A673 (cell line): ENCODE measurements around the gene TGFBR1. TPM values are rescaled to one million over a fixed set of nuclear protein-coding genes. Genes with fewer than 3 reads are reported as not detected.

Experiments
- BruUV-seq: library from RNA; stranded (reverse); fragments of 400-500 nt; replicated peaks from 2 replicates; lab custom pipeline; 2021; lab: Mats Ljungman, UMichigan
- CTCF ChIA-PET: fragments of 300-600 bp; sonication (Branson Sonifier 250); formaldehyde crosslinking; loops from one replicate; lab custom pipeline; 2022; ENCODE audit warnings: antibody characterized with exemption; lab: Charles Lee
- POLR2A ChIA-PET: fragments of 300-600 bp; sonication (Branson Sonifier 250); formaldehyde crosslinking; loops from one replicate; lab custom pipeline; 2022; ENCODE audit warnings: antibody characterized with exemption; ENCODE audit not compliant: low non-redundant PET; lab: Charles Lee
- DNase-seq: peaks from one replicate; pipeline ENCODE4 v3.0.0-alpha.2; 2015; ENCODE audit warnings: low spot score
- H3K27ac ChIP-seq: fragments of 200-600 bp; sonication (generic); 2 replicates; pipeline ENCODE4 v1.5.1; 2016; ENCODE audit warnings: mixed run types, low read depth, mild to moderate bottlenecking, mixed read lengths, antibody characterized with exemption, low read length; ENCODE audit not compliant: poor library complexity, severe bottlenecking
- H3K27me3 ChIP-seq: fragments of 200-600 bp; sonication (generic); replicated peaks from 2 replicates; pipeline ENCODE4 v1.6.1; 2017; ENCODE audit warnings: mixed run types, low read depth, mild to moderate bottlenecking, mixed read lengths, antibody characterized with exemption, low read length; ENCODE audit not compliant: insufficient read depth, poor library complexity
- H3K36me3 ChIP-seq: fragments of 200-600 bp; sonication (generic); 2 replicates; pipeline ENCODE4 v1.6.1; 2016; ENCODE audit warnings: mixed run types, mild to moderate bottlenecking, mixed read lengths, antibody characterized with exemption, low read length; ENCODE audit not compliant: insufficient read depth, poor library complexity, severe bottlenecking
- H3K4me1 ChIP-seq: fragments of 200-600 bp; sonication (generic); 2 replicates; pipeline ENCODE4 v1.6.1; 2017; ENCODE audit warnings: mixed run types, mild to moderate bottlenecking, mixed read lengths, antibody characterized with exemption, low read length; ENCODE audit not compliant: insufficient read depth, poor library complexity, severe bottlenecking
- H3K4me3 ChIP-seq: fragments of 200-600 bp; sonication (generic); 2 replicates; pipeline ENCODE4 v1.5.1; 2016; ENCODE audit warnings: low read depth, mixed run types, mild to moderate bottlenecking, mixed read lengths, low read length; ENCODE audit not compliant: poor library complexity, severe bottlenecking
- H3K9me3 ChIP-seq: fragments of 200-600 bp; sonication (generic); 2 replicates; pipeline ENCODE4 v1.6.1; 2016; ENCODE audit warnings: mixed run types, low read depth, mild to moderate bottlenecking, mixed read lengths, antibody characterized with exemption, low read length; ENCODE audit not compliant: poor library complexity, severe bottlenecking
- CTCF ChIP-seq: fragments of 300-800, 200-600 bp; sonication (generic); conservative IDR thresholded peaks from 2 replicates; pipeline ENCODE4 v1.5.1; 2017; ENCODE audit warnings: low read depth, mild to moderate bottlenecking, antibody characterized with exemption, low read length, moderate library complexity, mixed read lengths
- EZH2 ChIP-seq: fragments of 200-600 bp; sonication (generic); IDR thresholded peaks from 2 replicates; pipeline ENCODE4 v1.6.1; 2017; ENCODE audit warnings: borderline replicate concordance, low read depth, mild to moderate bottlenecking, mixed read lengths, antibody characterized with exemption, low read length; ENCODE audit not compliant: poor library complexity, severe bottlenecking
- intact Hi-C: fragments of 100-400 bp; cut with micrococcal nuclease; formaldehyde crosslinking; loops from one replicate; pipeline ENCODE4 v1.10.0; 2022; ENCODE audit not compliant: unreplicated experiment
- total RNA-seq: library from RNA; stranded (reverse); gene quantifications from 2 replicates; pipeline ENCODE4 v1.2.3, GENCODE V29; 2021

TGFBR1 gene
- total RNA-seq, 1 experiment from 2014 or later, result 3.5 TPM

- BruUV-seq, result no TSS peak
- intact Hi-C loops, result no loop called here
- Histone ChIP-seq H3K27ac (no peak overlapping the region), H3K4me1 (no peaks in the 10 kb centered on the region), H3K36me3 (no peaks in the 10 kb centered on the region), H3K27me3 (no peaks in the 10 kb centered on the region), H3K9me3 (no peaks in the 10 kb centered on the region), H3K4me3 (no peak overlapping the region)
- ChIA-PET CTCF (no interaction called here), POLR2A (no interaction called here)
- TF ChIP-seq CTCF (no peak), EZH2 (no peak)
- DNase-seq, result no peak
Measured at GRCh38 chr9:99076030-99076429, 28.9 kb upstream of the TGFBR1 start.

GRCh38 chr9:99076483-99077171, 28.3 kb upstream of the TGFBR1 start:
- H3K27ac ChIP-seq, result no peak overlapping the region
- H3K27me3 ChIP-seq, result no peaks in the 10 kb centered on the region
- BruUV-seq, result no TSS peak
- DNase-seq, result no peak
- no peaks in the 10 kb centered on the region for H3K36me3 ChIP-seq
- POLR2A ChIA-PET, result no interaction called here
- intact Hi-C loops, result no loop called here
- CTCF ChIA-PET, result interaction anchor here (0.5 kb wide), 1 partner anchor 68 kb away, joined by 3 read pairs; no protein-coding TSS in a partner anchor
- H3K4me1 ChIP-seq, result no peaks in the 10 kb centered on the region
- H3K4me3 ChIP-seq, result no peak overlapping the region
- no peaks in the 10 kb centered on the region for H3K9me3 ChIP-seq
- no peak for TF ChIP-seq EZH2

DNA sequence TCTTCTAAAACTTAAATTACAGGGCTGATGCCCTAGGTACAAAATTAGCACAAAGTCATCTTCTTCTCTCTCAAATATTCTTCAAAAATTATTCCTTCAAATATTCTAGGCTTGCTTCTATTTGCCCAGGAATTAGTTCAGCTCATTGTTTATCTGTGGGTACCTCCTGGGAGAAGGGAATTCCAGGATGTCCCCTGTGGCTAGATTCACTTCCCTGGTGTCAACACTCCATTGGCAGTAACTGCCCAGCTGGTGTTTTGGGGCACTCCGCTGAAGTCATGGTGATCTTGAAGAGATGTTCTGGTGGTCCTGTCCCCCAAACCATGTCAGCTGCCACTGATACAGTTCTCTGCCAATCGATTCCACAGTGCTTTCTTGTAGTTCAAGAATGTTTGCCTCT, 26.2 kb upstream of the TGFBR1 start:
- no peak for DNase-seq

DNA sequence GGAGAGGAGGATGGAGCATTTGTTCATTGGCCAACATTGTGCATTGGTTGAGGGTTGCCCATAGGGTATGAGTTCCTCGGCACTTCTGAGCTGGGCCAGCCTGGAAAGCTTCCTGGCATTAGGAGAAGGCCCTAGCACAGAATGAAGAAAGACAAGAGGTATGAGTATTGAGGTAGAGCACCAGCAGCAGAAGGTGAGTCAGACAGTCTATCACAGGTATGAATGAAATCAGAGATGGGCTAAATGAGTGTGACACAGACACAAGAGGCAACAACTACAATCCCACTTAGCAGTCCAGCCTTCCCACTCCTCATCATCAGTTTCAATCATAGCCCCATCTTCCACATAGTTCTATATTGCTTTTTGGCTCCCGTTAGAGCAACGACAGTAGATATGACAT, 25.4 kb upstream of the TGFBR1 start:
- H3K27ac ChIP-seq, result no peak overlapping the region
- H3K4me3 ChIP-seq, result no peak overlapping the region
- ChIA-PET CTCF (no interaction called here), POLR2A (no interaction called here)
- TF ChIP-seq EZH2 (no peak), CTCF (no peak)
- DNase-seq, result no peak
- intact Hi-C loops, result no loop called here
- no peaks in the 10 kb centered on the region for H3K4me1 ChIP-seq
- no peaks in the 10 kb centered on the region for H3K36me3 ChIP-seq
- H3K27me3 ChIP-seq, result peaks cover 8% of the 10 kb centered on the region
- BruUV-seq, result no TSS peak
- no peaks in the 10 kb centered on the region for H3K9me3 ChIP-seq

More for the DNA sequence above, 26.2 kb upstream of the TGFBR1 start:
- H3K4me3 ChIP-seq, result no peak overlapping the region
- no peak overlapping the region for H3K27ac ChIP-seq
- POLR2A ChIA-PET, result no interaction called here
- CTCF ChIA-PET, result no interaction called here
- no peaks in the 10 kb centered on the region for H3K4me1 ChIP-seq
- H3K27me3 ChIP-seq, result peaks cover 8% of the 10 kb centered on the region
- no peaks in the 10 kb centered on the region for H3K36me3 ChIP-seq
- TF ChIP-seq EZH2, result no peak
- intact Hi-C loops, result no loop called here
- no TSS peak for BruUV-seq
- no peaks in the 10 kb centered on the region for H3K9me3 ChIP-seq
